HG02970 (cell line): ENCODE measurements around the gene OPHN1.

Experiments used
- ATAC-seq: cut with Tn5 transposase; IDR thresholded peaks from one replicate; pipeline ENCODE4 v1.9.1; 2021; ENCODE audit warnings: mild to moderate bottlenecking, moderate library complexity, moderate number of reproducible peaks; ENCODE audit not compliant: unreplicated experiment, low FRiP score

OPHN1 gene

DNA sequence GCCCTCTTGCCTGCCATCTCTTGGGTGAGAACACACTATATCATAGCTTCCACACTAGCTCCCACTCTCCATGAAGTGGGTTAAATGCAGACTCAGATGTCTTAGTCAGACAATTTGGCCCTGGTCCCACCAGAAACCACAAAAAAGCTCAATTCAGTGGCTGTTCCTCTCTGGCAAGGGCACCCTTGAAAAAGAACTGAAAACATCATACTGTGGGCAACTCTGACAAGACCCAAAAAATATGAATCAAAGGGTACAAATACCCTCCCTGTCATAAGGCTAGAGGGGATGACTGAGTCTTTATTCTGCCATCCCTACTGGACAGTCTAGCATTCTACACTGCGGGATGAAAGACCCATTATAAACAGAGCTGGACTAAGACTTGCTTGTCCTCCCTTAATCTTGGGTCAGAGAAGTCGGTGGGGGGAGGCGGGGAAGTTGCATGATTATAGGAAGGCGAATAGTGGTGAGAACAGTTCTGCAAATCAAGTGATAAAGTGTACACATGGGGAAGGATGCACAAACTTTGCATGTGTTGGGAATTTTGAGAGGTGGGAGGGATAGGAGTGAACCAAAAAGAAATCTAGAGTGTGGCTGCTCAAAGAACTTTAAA lies 172.1 kb downstream of the OPHN1 start:
- no peak for ATAC-seq

DNA sequence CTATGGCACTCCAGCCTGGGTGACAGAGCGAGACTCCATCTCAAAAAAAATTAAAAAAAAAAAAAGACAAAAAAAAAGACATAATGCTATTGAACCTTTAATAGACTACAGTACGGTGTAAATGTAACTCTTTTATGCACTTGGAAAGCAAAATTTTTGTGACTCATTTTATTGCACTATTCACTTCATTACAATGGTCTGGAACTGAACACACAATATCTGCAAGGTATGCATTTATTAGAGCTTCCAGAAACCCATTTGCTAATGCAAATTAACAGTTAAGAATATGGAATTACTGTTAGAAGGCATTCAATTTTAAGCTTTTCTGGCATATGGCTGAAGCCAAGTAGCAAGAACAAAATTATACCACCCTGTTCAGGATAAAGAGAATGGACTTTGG lies 176.3 kb downstream of the OPHN1 start:
- ATAC-seq, result no peak

DNA sequence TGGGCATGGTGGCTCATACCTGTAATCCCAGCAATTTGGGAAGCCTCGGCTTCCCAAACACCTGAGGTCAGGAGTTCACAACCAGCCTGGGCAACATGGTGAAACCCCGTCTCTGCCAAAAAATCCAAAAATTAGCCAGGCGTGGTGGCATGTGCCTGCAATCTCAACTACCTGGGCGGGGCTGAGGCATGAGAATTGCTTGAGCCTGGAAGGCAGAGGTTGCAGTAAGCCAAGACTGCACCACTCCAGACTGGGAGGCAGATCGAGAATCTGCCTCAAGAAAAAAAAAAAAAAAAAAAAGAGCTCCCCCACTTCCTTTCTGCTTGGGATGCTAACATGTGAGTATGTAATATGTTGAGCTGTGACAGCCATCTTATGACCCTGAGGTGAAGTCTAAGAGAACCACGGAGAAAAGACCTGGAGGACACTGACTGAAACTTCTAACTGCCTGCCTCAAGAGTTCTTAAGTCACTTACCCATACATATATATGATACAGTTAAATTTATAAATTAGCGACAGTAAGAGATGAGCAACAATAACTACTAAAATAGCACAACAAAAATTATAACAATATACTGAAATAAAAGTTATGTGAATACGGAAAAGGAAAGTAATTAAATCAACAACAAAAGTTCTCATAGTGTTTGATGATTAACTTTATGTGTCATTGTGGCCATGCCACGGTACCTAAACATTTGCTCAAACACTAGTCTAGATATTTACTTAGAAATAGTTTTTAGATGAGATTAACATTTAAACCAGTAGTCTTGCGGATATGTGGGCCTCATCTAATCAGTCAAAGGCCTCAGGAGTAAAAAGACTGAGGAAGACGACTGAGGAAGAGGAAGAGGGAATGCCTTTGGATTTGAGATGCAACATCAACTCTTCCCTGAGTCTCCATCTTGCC lies 178.3 kb downstream of the OPHN1 start:
- ATAC-seq, result no peak

DNA sequence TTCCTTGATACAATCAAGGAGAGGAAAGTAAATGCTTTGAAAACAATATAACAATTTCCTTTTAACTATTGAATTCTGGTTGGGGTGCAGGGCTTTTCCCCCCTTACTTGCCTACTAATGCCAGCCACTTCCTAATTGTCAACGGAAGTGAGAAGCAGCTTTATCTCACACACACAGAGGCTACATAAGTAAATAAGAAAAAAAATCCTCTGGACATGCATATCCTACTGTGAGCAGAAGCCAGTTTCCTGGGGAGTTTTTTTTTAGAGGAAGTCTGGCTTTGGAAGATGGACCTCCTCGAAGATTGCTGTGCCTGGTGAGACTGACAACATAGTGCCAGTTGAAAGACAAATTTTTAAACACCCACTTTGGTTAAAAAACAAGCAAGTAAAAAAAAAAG lies 180.6 kb downstream of the OPHN1 start:
- no peak for ATAC-seq

DNA sequence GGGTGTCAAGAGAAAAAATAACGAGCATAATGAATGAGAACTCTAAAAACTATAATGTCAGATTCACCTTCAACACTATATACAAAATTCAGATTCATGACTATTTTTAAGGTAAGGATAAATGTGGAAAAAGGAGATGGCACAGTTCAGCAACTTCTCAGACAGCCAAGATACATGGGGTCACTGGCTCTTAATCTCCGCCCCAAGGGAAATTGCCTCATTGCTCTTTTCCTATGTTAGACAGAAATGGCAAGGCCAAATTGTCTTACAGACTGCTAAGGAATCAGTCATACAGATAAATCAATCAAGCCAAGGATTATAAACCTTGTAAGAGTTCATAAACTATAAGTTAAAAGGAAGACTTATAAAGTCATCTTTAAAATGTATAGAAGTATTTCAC lies 183.4 kb downstream of the OPHN1 start:
- no peak for ATAC-seq

DNA sequence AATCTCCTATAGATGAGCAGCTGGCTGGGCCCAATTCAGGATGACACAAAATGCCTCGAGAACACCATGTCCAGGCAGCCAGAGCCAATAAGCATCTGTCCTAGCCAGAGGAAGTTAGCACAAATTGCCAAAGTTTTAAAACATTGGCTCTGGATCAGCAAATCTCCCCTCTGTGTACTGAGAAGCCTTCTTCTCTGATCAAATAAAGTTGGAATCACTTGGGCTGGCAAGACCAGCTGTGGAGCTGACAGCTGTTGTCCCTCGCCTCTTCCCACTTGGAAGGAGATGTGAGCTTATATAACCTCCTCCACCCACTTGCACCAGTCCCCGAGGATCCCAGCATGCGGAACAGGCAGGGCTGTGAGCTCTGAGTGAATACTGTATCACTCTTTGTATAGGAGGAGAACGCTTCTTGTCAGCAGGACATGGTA lies 183.9 kb downstream of the OPHN1 start:
- no peak for ATAC-seq

DNA sequence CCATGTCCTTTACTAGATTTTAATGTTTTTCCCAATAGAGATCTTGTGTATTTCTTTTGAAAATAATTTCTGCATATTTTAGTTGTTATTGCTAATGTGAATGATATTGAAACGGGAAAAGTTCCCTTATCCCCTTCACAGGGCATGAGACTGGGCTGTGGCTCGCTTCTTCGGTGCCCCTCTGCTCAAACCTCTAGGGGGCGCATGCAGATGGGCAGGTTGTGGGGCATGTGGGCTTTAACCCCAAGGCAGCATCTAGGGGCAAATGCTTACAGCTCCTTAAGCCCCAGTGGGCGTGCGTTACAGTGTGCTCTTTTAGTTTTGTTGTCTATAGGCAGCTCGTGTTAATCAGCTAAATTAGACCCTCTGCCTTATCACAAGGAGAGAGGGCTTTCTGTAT lies 194.7 kb downstream of the OPHN1 start:
- ATAC-seq, result no peak

DNA sequence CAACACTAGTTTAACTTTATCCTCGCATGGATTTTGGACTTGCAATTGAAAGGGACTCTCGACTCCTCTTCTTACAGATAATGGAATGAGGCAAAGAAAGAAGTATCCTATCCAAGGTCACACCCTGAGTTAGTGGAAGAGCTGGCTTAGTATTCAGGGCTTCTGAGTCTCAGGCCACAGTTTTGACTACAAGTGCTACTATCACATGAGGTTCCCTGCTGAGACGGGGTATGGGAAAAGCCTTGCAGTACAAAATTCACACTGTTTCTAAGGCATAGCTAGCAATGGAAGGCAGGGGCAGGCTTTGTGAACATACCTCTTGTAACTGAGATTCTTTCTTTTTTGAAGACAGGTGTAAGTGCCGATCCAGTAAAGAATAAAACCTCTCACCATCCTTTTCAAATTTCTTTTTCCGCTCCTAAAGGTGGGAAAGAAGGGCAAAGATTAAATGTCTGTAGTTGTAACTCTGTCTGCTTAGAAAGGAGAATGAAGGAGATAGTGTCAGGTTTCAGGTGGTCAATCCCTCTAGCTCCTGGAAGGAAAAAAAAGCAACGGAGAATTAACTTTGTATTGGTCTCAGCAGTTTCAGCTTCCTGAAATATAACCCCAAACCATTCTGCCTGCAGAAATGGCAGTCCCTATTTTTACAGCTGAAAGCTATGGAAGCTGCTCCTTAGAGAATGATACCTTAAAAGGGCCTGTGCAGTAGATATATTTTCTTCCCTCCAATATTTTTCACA lies 199.0 kb downstream of the OPHN1 start:
- ATAC-seq, result no peak

DNA sequence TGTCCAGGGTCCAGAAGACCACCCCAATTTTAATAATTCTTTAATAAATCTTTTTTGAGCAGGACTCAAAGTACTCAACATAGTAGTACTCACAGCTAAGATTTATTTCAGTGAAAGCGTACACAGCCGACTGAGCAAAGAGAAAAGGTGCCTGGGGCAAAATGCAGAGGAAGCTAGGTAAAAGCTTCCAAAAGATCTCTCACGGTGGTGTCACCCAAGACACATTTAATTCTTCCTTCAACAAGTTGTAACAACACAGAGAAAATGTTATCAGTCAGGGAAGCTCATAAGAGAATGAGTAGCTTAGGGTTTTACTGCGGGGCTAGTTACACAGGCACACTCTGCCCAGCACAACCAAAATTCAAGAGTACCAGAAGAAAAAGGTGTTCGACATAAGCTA lies 201.1 kb downstream of the OPHN1 start:
- no peak for ATAC-seq

DNA sequence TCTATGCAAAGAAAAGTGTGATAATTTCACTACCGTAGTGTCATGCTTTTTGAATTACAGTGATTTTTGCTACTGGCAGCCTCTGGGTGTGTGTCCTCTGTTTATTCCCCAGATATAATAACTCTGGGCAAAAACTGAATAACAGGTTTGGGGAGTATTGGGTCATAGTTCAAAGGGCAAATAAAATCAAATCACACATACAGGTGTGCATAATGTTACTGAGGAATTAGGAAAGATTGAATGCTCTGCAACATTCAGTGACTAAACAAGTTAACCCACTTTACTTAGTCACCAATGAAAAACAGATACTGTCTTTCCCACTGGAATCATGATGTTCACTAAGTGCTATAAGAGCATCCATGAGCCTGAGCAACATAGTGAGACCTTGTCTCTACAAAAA lies 224.3 kb downstream of the OPHN1 start:
- ATAC-seq, result no peak

DNA sequence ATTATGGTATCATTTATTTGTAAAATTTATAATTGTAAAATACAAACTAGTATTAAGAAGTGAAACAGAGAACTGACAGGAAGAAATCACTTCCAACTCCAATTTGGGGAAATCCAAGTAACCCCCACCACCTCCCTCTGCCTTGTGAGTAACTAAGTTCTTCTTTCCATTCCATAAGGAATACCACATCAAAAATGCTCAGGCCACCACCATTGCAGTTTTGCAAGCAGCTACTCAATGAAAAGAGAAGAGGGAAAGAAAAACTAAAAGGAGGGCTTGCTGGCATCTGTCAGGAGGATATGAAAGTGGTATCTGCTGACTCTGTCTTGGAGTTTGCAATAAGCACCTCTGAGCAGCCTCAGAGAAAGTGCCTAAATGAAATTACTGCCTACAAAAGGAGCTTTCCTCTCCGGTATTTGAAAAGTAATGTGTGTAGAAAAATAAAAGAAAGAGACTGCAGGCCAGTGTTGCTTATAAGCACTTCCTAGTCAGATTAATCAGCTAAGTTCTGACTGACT lies 228.7 kb downstream of the OPHN1 start:
- ATAC-seq, result no peak

DNA sequence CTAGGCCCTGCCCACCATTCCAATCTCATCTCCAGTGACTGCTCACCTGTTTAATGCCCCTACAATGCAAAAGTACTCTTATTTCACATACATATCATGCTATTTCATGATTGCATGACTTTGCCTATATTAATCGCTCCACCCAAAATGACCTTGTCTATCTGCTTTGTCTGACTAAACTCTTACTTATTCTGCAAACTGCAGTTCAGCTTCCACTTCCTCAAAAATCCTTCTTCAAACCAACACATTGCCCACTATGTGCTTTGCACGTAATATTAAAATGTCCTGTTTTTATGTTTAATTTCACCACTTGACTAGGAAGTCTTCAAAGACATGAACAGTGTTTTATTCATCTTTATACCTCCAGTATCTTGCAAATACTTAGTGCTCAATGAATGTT lies 229.6 kb downstream of the OPHN1 start:
- ATAC-seq, result no peak

DNA sequence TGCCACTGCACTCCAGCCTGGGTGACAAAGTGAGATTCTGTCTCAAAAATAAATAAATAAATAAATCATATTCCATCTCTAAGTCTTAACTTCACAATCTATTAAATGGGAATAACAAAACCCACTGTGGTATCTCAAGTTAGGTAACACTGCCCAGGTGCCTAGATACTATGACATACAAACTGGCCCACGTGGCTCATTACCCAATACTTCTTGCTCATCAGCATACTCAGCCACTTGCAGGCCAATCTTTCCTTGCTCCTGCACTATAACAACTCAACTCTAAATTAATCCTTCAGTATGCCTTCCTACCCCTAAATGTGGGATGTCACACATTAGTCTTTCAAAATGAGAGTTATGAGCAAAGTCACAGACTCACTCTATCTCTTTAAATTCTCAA lies 230.1 kb downstream of the OPHN1 start:
- ATAC-seq, result no peak

DNA sequence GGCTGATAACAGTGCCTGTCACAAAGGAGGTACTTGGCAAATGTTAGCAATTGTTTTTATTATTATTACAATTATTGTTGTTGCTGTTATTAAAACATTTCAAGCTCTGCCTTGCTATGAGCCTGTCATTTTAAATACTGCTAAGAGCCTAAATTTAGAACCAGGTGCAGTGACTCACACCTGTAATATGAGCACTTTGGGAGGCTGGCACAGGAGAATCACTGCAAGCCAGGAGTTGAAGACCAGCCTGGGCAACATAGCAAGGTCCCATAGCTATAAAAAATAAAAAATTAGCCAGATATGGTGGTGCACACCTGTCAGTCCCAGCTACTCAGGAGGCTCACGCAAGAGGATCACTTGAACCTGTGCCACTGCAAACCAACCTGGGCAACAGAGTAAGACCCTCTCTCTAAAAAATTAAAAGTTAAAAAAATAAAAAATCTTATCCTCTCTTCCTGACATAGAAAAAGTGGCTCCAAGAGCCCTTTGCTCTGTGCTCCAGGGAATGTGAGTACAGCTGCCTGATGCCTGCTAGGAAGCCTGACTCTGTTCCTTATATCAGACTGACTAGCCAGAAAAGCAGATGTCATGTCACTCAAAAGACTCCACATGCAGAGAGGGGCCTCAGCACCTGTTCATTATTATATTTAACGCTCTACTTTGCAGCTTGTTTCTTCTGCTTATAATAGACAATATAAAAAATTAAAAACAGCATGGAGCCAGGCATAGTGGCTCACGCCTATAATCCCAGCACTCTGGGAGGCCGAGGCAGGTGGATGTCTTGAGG lies 234.0 kb downstream of the OPHN1 start:
- ATAC-seq, result no peak

DNA sequence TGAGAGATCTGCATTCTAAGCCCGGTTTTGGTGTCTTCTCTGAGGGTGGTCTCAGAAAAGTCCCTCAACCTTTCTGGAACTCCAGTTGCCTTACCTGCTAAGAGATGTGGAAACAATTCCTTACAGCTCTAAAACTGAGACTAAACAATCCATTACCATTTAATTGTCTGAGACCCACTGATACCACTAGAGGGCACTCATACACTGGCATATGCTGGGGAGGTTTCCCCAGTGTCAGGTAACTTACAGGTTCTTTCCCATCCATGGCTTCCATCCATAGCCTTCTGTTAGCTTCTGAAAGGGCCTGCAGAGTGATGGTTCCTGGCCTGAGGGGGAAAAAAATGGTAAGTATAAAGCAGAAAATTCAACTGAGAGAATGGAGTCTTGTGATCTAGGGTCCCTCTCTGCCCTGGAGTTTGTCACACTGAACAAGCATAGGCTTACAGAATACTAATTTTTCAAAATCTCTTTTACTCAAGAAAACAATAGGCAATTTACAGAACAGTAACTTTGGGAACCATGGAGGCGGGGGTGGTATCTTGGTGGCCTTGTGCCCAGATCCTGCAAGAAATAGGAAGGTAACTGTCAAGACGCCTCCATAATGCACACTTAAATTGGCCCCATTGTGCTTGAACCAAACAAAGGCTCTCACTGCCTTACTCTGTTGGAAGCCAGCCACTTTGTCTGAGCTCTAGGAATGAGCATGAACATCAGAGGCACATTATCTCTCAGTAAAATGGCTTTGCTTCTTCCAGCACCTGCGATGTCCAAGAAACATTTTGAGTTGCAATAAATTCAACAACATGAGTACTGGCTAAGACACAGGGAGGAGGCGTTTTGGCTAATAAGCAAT lies 236.1 kb downstream of the OPHN1 start:
- ATAC-seq, result peak; percentile 71

DNA sequence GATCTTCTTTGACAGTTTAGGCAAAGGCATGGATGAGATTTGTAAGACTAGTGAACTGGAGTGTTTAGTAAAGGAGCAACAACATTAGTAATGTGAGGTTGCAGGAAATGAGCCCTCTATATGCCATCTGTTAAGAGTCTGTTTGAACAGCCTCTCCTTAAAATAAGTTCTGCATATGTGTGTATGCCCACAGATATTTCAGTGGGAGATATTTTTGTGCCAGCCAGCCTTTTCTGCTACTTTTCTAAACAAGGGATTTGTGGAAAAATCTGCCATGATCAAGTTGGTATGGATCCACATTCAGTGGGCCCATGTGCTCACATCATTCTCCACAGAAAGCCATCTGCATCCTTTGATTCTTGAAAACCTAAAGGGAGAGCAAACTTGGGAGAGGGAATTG lies 237.7 kb downstream of the OPHN1 start:
- no peak for ATAC-seq

DNA sequence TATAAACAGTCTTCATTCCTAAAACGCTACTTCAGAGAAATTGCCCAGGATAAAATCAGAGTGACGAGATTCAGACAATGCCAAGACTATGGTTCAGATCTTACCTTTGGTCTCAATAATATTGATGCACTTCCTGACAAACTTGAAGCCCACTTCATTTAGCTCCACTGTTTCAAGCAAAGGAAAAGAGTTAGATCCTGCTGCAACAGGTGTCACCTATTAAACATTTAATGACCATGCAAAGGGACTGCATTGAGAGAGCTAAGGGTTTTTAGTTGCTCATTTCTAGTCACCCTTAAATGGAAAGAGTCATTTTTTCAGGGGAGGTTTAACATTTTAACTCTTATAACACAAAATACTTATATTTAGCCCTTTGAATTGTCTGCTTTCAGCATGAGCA lies 239.5 kb downstream of the OPHN1 start:
- ATAC-seq, result no peak

DNA sequence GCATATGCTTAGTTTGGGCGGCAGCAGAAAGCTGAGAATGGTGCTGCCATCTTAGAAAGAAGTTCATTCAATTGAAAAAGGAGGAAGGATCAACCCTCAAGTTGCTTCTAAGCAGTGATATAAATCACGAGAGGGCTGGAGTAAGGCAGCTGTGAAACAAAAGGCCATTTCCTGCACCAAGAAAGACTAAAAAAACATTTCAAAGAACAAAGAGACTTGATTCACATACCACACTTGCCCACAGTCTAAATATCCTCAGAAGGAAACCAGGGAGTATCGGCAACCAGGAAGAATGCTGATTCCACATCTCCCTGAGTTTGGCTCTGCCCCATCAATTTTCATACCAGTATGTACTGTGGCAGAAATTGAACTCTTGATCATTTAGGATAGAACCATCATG lies 240.1 kb downstream of the OPHN1 start:
- no peak for ATAC-seq

DNA sequence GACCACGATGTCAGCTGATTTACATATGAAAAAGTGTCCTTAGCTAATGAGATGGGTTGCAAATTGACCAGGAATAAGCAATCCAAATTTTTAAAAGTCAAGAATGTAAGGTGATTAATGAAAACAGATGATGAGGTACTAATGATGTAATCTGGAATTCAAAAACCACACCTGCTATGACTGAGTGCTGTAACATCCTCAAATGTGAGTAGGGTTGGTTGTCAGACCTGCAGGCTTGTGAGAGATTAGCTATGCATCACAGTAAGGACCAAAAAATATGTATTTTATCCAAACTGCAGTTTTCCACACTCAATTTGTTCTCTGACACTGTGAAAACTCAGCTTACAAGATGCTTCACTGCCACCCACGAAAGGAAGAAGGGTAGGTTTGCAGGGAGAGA lies 242.5 kb downstream of the OPHN1 start:
- no peak for ATAC-seq
